Dermis microvascular lymphatic vessel endothelial cell (primary cell): Measurements from ENCODE around the gene SLC8B1. TPM values are rescaled to one million over a fixed set of nuclear protein-coding genes. Genes with fewer than 3 reads are reported as not detected.

Experiments used
- DNase-seq, 2 donors: peaks; one replicate each; pipeline versions ENCODE4 v3.0.0 to v3.0.0-alpha.2; 2010; ENCODE audit warnings: low read depth in 2 of 2
- total RNA-seq: library from RNA; depleted of rRNA; stranded (reverse); fragments of >200 nt; gene quantifications from 2 replicates; pipeline ENCODE4 v1.2.1, GENCODE V29; 2014

SLC8B1 gene
- total RNA-seq, result 12.6 and 15.6 TPM in 2 replicates

GRCh38 chr12:113334786-113335539 is at the start of gene SLC8B1:
Gene SLC8B1, minus strand, starts transcription at chr12:113335109. Its CDS starts 2,231 bp downstream, at chr12:113332878.
- DNase-seq, result peak; percentile 36 to 78

- no peak for DNase-seq
Measured at GRCh38 chr12:113382206-113382605, 47.3 kb upstream of the SLC8B1 start.

GRCh38 chr12:113381220-113381619 is 46.3 kb upstream of the SLC8B1 start:
- DNase-seq, result no peak

- DNase-seq, result no peak
Measured at GRCh38 chr12:113378291-113378690, 43.4 kb upstream of the SLC8B1 start.

- DNase-seq, result no peak
Measured at GRCh38 chr12:113374823-113375428, 40.0 kb upstream of the SLC8B1 start.

GRCh38 chr12:113373969-113374368 is 39.1 kb upstream of the SLC8B1 start:
- DNase-seq, result no peak

- DNase-seq, result no peak
Measured at GRCh38 chr12:113373440-113373839, 38.5 kb upstream of the SLC8B1 start.

GRCh38 chr12:113372371-113372770 is 37.5 kb upstream of the SLC8B1 start:
- no peak for DNase-seq

- no peak for DNase-seq
Measured at GRCh38 chr12:113371808-113372207, 36.9 kb upstream of the SLC8B1 start.

GRCh38 chr12:113370923-113371682 is 36.2 kb upstream of the SLC8B1 start:
- DNase-seq, result no peak

GRCh38 chr12:113369391-113369985 is 34.6 kb upstream of the SLC8B1 start:
- DNase-seq, result no peak

- DNase-seq, result no peak
Measured at GRCh38 chr12:113368331-113368730, 33.4 kb upstream of the SLC8B1 start.

GRCh38 chr12:113366827-113367226 is 31.9 kb upstream of the SLC8B1 start:
- no peak for DNase-seq

GRCh38 chr12:113365639-113366395 is 30.9 kb upstream of the SLC8B1 start:
- DNase-seq, result no peak

- no peak for DNase-seq
Measured at GRCh38 chr12:113364698-113365097, 29.8 kb upstream of the SLC8B1 start.

- DNase-seq, result no peak
Measured at GRCh38 chr12:113361574-113362370, 26.9 kb upstream of the SLC8B1 start.

GRCh38 chr12:113359939-113360748 is 25.2 kb upstream of the SLC8B1 start:
- DNase-seq, result no peak

- DNase-seq, result no peak
Measured at GRCh38 chr12:113359133-113359938, 24.4 kb upstream of the SLC8B1 start.
